ENCODE data around the gene DDN. TPM values are rescaled to one million over a fixed set of nuclear protein-coding genes. Genes with fewer than 3 reads are reported as not detected.

DDN gene
- total and polyA plus RNA-seq, 2 donors (not counting 1 experiment from before 2014, with no cell fraction given), result 0.10 to 0.75 TPM

DNA sequence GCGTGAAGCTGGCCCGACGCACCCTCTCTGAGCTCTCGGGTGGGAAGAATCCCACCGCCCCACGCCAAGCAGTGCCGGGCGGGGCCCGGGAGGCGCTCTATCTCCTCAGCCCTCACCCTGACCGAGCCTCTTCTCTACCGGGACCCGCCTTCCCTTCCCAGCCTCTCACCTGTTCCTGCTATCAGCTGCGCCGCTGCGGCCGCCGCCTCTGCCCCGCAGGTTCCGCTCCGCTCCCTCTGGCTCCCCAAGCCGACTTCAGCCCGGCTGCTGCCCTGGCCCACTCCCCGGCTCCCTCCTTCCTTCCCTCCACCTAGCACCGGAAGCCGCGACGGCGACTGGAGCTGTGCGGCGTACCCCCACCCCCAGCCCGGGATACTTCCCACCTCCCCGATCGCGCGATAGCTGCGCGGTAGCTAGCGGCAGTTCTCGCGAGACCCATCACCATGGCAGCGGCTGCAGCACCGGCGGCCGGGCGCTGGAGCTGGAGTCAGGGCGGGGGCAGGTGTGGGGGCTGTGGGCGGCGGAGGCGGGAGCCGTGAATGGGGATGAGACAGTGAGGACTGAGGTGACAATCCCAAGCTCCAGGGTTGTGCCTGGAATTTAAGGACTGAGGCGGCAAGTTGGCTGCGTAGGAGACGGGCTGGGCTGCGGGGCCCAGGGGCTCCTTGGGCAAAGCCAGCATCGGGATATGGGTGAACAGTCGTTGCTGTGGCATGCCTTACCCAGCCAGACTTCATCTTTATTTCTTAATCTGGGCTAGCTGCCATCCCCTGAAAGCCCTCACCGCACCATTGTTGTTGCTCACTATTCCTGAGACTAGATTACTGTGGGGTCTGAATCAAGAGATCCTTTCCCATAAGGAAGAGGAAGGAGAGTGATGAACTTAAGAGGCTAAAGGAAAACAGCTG is 41.8 kb downstream of the DDN start, which contains the start of gene ARF3:
Gene ARF3 (minus strand): TSS at position 347 of the 908 bp plus-strand sequence. CDS start 16,392 bp downstream, outside the sequence.
- peak within 1 kb of the TSS; percentile 59 to 96 (median 91) for H3K4me3 ChIP-seq (ENCODE audit: control extremely low read depth in 1 of 5, extremely low read depth in 1 of 5, insufficient read depth in 1 of 5, low read depth in 2 of 5, low read length in 4 of 5)
- peaks cover 49% of the 10 kb centered on the region for H3K79me2 ChIP-seq (ENCODE audit: control insufficient read depth, insufficient read depth, low read length)
- DNase-seq (peak; percentile 94), ATAC-seq (ENCODE audit: low read depth) (peak; percentile 95)
- peaks cover 31% of the 10 kb centered on the region for H4K20me1 ChIP-seq (ENCODE audit: control insufficient read depth, insufficient read depth, low read length, poor library complexity, severe bottlenecking)
- CTCF ChIA-PET, result interaction anchor here (0.6 to 4.5 kb wide), 18 partner anchors 11 to 1817 kb away, joined by 3 to 26 read pairs (median 4); partner anchors contain the start of genes DDX23, FKBP11, RND1 and WNT1
- under 1% methylated on average over 51 of the region's 58 CpGs for WGBS (ENCODE audit: insufficient coverage)
- H3K27ac ChIP-seq (ENCODE audit: low read length in 2 of 2), result peak within 1 kb of the TSS; percentile 44 to 81
- H3K4me3 Mint-ChIP-seq, result peak within 1 kb of the TSS; percentile 95
- peaks cover 6 to 8% of the 10 kb centered on the region in 2 experiments for H3K36me3 ChIP-seq (replicated peaks in 1 of 2; ENCODE audit: control extremely low read depth in 1 of 2, control insufficient read depth in 1 of 2, extremely low read depth in 1 of 2, insufficient read depth in 2 of 2, low read length in 1 of 2)
- peak within 1 kb of the TSS; percentile 98 for H2AFZ ChIP-seq (ENCODE audit: insufficient read depth, low read depth, low read length, poor library complexity, severe bottlenecking)
- POLR2A ChIA-PET, result interaction anchor here (0.6 to 1.4 kb wide), 8 partner anchors 12 to 705 kb away, joined by 3 to 6 read pairs (median 4); partner anchors contain the start of gene TUBA1B
- H3K4me1 Mint-ChIP-seq, result peaks cover 42% of the 10 kb centered on the region
- no peaks in the 10 kb centered on the region for H3K27me3 Mint-ChIP-seq
- intact Hi-C loops (cut with micrococcal nuclease), result loop anchor here (1.0 to 2.0 kb wide), 5 partner anchors 21 to 105 kb away; partner anchors contain the start of genes DDX23 and PRKAG1
- peaks cover 0 to 3% (median 0%) of the 10 kb centered on the region in 4 experiments for H3K27me3 ChIP-seq (replicated peaks in 1 of 4; ENCODE audit: control extremely low read depth in 1 of 4, control insufficient read depth in 3 of 4, insufficient read depth in 4 of 4, low read length in 3 of 4)
- H3K9me3 ChIP-seq (ENCODE audit: control extremely low read depth in 1 of 3, control insufficient read depth in 2 of 3, insufficient read depth in 1 of 3, low read length in 2 of 3), result no peaks in the 10 kb centered on the region
- H3K9ac ChIP-seq (ENCODE audit: low read length), result peak within 1 kb of the TSS; percentile 96
- TF ChIP-seq CTCF (IDR thresholded peaks at IDR 0.05) (no peak), EZH2 (IDR thresholded peaks at IDR 0.05; ENCODE audit: borderline replicate concordance, insufficient read depth, low read depth, low read length, poor library complexity, severe bottlenecking) (no peak)
- peak within 1 kb of the TSS; percentile 98 for H3K4me2 ChIP-seq (replicated peaks; ENCODE audit: low read depth, low read length, poor library complexity, severe bottlenecking)
- H3K4me1 ChIP-seq (ENCODE audit: control insufficient read depth in 2 of 2, insufficient read depth in 2 of 2, low read length in 2 of 2), result peaks cover 34 to 36% of the 10 kb centered on the region in 2 donors
- H3K27ac Mint-ChIP-seq, result peak within 1 kb of the TSS; percentile 92
- no peaks in the 10 kb centered on the region for H3K9me3 Mint-ChIP-seq (ENCODE audit: insufficient read depth)

All from B cell (primary cell).